ENCODE results near the gene NDRG4. TPM values are rescaled to one million over a fixed set of nuclear protein-coding genes. Genes with fewer than 3 reads are reported as not detected.

The NDRG4 gene
- total RNA-seq, 1 experiment from 2014 or later, result 8.6 TPM

DNA sequence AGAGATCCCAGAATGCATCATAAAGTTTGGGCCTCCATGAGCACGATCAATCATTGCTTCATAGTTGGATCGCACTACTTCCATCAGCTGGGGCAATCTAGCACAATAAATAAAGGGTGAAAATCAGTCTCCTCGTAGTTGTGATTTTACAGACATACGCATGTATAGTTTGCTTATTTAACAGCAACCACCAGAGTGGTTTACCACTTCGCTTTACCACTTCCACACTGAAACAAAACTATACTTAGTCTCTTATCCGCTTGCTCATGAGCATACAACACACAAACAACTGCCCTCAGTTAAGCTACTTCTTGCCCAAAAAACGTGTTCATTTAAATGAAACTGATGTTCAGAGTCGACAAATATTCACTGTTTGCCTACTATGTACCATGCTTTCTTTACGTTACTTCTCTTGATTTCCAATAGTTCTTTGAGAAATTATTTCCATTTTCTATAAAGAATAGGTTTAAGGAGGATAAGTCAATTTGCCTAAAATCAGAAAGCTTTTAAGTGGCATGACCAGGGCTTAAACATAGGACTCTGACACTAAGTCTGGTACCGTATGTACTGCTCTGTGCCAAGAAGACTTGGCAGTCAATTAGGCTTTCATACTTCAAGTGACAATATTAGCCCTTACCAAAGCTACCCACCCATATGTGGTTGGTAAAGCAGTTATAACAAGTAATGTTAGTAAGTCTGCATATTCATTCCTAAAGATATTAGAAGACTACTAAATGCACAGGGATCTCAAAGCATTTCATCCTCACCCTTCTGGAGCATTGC is 37.4 kb downstream of the NDRG4 start (continued):
- TF ChIP-seq, protein P1, sequence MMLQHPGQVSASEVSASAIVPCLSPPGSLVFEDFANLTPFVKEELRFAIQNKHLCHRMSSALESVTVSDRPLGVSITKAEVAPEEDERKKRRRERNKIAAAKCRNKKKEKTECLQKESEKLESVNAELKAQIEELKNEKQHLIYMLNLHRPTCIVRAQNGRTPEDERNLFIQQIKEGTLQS (IDR thresholded peaks at IDR 0.05), result no peak
- TF ChIP-seq POLR2A (IDR thresholded peaks at IDR 0.05; ENCODE audit: borderline replicate concordance, extremely low read depth, insufficient read depth, insufficient read length) (no peak), POLR2AphosphoS5 (IDR thresholded peaks at IDR 0.05; ENCODE audit: low read depth, low read length) (no peak)

DNA sequence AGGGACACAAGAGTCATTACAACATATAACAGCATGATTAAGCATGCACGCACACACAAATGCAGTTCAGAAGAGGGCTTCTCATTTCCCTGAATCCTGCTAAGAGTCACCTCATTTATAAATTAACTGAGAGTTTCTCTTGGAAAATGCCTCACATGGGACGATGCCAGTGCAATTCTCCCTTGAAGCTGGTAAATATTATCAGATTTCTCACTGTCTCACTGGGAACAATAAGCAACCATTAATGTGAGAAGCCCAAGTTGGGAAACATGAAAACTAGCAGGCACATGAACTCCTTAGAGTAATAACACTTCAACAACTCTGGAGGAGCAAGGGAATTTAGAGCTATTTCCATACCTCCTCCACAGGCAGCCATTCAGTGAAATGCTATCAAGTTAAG is 41.8 kb downstream of the NDRG4 start:
- Histone ChIP-seq H4K20me1 (ENCODE audit: insufficient read depth) (no peaks in the 10 kb centered on the region; the same call in 1 of the 2 replicates), H3K4me3 (replicated peaks in 1 of 2; ENCODE audit: low read depth in 1 of 2, low read length in 2 of 2) (no peak overlapping the region), H3K9me3 (ENCODE audit: control insufficient read depth in 1 of 2, insufficient read depth in 1 of 2, low read depth in 1 of 2, low read length in 2 of 2) (no peaks in the 10 kb centered on the region), H3K9me2 (ENCODE audit: insufficient read depth) (no peaks in the 10 kb centered on the region), H3K4me1 (ENCODE audit: control insufficient read depth in 1 of 2, insufficient read depth in 2 of 2, low read length in 2 of 2) (no peaks in the 10 kb centered on the region), H3K79me2 (ENCODE audit: insufficient read depth, low read length) (peaks cover 13% of the 10 kb centered on the region; the same call in 1 of the 2 replicates), H3K4me2 (ENCODE audit: low read length) (no peak overlapping the region), H3K27ac (ENCODE audit: low read depth, low read length) (no peak overlapping the region), H3K27me3 (ENCODE audit: insufficient read depth, low read length) (no peaks in the 10 kb centered on the region), H2AFZ (ENCODE audit: low read depth, low read length, poor library complexity, severe bottlenecking) (no peak overlapping the region), H3K36me3 (ENCODE audit: control insufficient read depth in 1 of 2, insufficient read depth in 2 of 2, low read length in 2 of 2) (peaks cover 84 to 91% of the 10 kb centered on the region in 2 experiments), H3K9ac (ENCODE audit: low read length) (no peak overlapping the region)
- ChIA-PET POLR2A (no interaction called here), RAD21 (ENCODE audit: low non-redundant PET in 1 of 2, low total read pairs in 2 of 2, uncharacterized antibody in 2 of 2, unreplicated experiment in 2 of 2) (no interaction called here), CTCF (no interaction called here)
- DNase-seq (ENCODE audit: low read depth, low spot score) (no peak), ATAC-seq (no peak)
- intact Hi-C loops (cut with micrococcal nuclease), result loop anchor here (5.0 kb wide), 1 partner anchor 36 kb away; no protein-coding TSS in a partner anchor
- no TSS peak for BruUV-seq (replicated peaks)
- TF ChIP-seq CBX3 (IDR thresholded peaks at IDR 0.05; ENCODE audit: low read depth), result no peak

DNA sequence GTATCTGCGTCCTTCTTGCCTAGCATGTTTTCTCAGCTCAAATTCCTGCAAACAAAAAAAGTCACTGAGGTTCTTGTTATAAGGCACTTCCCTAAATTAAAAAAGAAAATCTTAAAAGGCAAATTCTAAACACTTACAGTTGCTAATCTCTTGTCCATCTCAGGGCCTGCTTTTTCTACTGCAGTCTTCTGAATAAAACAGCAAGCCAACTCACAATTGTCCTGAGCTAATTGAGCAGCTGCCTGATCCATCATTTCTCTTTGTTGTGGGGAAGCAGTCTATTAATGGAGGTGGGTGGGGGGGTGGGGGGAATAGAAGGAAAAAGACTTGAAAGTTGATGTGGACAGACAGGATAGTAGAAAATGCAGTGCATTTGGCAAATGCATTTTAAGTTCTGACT is 42.3 kb downstream of the NDRG4 start:
- Histone ChIP-seq H3K9me3 (ENCODE audit: control insufficient read depth in 1 of 2, insufficient read depth in 1 of 2, low read depth in 1 of 2, low read length in 2 of 2) (no peaks in the 10 kb centered on the region), H3K4me3 (replicated peaks in 1 of 2; ENCODE audit: low read depth in 1 of 2, low read length in 2 of 2) (no peak overlapping the region), H3K9me2 (ENCODE audit: insufficient read depth) (no peaks in the 10 kb centered on the region), H2AFZ (ENCODE audit: low read depth, low read length, poor library complexity, severe bottlenecking) (no peak overlapping the region), H3K4me1 (ENCODE audit: control insufficient read depth in 1 of 2, insufficient read depth in 2 of 2, low read length in 2 of 2) (no peaks in the 10 kb centered on the region), H3K27ac (ENCODE audit: low read depth, low read length) (no peak overlapping the region), H3K27me3 (ENCODE audit: insufficient read depth, low read length) (no peaks in the 10 kb centered on the region), H4K20me1 (ENCODE audit: insufficient read depth) (no peaks in the 10 kb centered on the region; the same call in 1 of the 2 replicates), H3K4me2 (ENCODE audit: low read length) (no peak overlapping the region), H3K36me3 (ENCODE audit: control insufficient read depth in 1 of 2, insufficient read depth in 2 of 2, low read length in 2 of 2) (peaks cover 82 to 92% of the 10 kb centered on the region in 2 experiments), H3K79me2 (ENCODE audit: insufficient read depth, low read length) (peaks cover 10% of the 10 kb centered on the region; the same call in 1 of the 2 replicates), H3K9ac (ENCODE audit: low read length) (no peak overlapping the region)
- ChIA-PET CTCF (no interaction called here), POLR2A (no interaction called here), RAD21 (ENCODE audit: low non-redundant PET in 1 of 2, low total read pairs in 2 of 2, uncharacterized antibody in 2 of 2, unreplicated experiment in 2 of 2) (no interaction called here)
- no peak for DNase-seq (ENCODE audit: low read depth, low spot score)
- no TSS peak for BruUV-seq (replicated peaks)
- intact Hi-C loops (cut with micrococcal nuclease), result loop anchor here (5.0 kb wide), 1 partner anchor 35 kb away; no protein-coding TSS in a partner anchor
- no peak for ATAC-seq
- TF ChIP-seq CBX3 (IDR thresholded peaks at IDR 0.05; ENCODE audit: low read depth) (no peak), SRF (IDR thresholded peaks at IDR 0.05; ENCODE audit: low read depth) (no peak), POLR2AphosphoS5 (IDR thresholded peaks at IDR 0.05; ENCODE audit: low read depth, low read length) (no peak), EZH2 (IDR thresholded peaks at IDR 0.05) (no peak), TCF7L2 (IDR thresholded peaks at IDR 0.05; ENCODE audit: borderline replicate concordance, extremely low read depth, insufficient read depth, insufficient read length) (no peak), ZFX (IDR thresholded peaks at IDR 0.05) (no peak)
- TF ChIP-seq, protein P2, sequence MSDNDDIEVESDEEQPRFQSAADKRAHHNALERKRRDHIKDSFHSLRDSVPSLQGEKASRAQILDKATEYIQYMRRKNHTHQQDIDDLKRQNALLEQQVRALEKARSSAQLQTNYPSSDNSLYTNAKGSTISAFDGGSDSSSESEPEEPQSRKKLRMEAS (IDR thresholded peaks at IDR 0.05), result no peak
- TF ChIP-seq, protein P3, sequence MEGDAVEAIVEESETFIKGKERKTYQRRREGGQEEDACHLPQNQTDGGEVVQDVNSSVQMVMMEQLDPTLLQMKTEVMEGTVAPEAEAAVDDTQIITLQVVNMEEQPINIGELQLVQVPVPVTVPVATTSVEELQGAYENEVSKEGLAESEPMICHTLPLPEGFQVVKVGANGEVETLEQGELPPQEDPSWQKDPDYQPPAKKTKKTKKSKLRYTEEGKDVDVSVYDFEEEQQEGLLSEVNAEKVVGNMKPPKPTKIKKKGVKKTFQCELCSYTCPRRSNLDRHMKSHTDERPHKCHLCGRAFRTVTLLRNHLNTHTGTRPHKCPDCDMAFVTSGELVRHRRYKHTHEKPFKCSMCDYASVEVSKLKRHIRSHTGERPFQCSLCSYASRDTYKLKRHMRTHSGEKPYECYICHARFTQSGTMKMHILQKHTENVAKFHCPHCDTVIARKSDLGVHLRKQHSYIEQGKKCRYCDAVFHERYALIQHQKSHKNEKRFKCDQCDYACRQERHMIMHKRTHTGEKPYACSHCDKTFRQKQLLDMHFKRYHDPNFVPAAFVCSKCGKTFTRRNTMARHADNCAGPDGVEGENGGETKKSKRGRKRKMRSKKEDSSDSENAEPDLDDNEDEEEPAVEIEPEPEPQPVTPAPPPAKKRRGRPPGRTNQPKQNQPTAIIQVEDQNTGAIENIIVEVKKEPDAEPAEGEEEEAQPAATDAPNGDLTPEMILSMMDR (IDR thresholded peaks at IDR 0.05 in 2 of 3, conservative IDR thresholded peaks at IDR 0.05 in 1 of 3; ENCODE audit: borderline replicate concordance in 1 of 3, insufficient read depth in 1 of 3, low read depth in 2 of 3, low read length in 2 of 3), result no peak
- TF ChIP-seq, protein P4, sequence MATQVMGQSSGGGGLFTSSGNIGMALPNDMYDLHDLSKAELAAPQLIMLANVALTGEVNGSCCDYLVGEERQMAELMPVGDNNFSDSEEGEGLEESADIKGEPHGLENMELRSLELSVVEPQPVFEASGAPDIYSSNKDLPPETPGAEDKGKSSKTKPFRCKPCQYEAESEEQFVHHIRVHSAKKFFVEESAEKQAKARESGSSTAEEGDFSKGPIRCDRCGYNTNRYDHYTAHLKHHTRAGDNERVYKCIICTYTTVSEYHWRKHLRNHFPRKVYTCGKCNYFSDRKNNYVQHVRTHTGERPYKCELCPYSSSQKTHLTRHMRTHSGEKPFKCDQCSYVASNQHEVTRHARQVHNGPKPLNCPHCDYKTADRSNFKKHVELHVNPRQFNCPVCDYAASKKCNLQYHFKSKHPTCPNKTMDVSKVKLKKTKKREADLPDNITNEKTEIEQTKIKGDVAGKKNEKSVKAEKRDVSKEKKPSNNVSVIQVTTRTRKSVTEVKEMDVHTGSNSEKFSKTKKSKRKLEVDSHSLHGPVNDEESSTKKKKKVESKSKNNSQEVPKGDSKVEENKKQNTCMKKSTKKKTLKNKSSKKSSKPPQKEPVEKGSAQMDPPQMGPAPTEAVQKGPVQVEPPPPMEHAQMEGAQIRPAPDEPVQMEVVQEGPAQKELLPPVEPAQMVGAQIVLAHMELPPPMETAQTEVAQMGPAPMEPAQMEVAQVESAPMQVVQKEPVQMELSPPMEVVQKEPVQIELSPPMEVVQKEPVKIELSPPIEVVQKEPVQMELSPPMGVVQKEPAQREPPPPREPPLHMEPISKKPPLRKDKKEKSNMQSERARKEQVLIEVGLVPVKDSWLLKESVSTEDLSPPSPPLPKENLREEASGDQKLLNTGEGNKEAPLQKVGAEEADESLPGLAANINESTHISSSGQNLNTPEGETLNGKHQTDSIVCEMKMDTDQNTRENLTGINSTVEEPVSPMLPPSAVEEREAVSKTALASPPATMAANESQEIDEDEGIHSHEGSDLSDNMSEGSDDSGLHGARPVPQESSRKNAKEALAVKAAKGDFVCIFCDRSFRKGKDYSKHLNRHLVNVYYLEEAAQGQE (IDR thresholded peaks at IDR 0.05; ENCODE audit: low read depth), result no peak

Measured in HCT116 (cell line).